ENCODE results near the gene DRD4. TPM values are rescaled to one million over a fixed set of nuclear protein-coding genes. Genes with fewer than 3 reads are reported as not detected.

DRD4 gene
- total RNA-seq, 1 donor from 2014 or later: 1.3 TPM

GRCh38 chr11:592501-592900, 44.6 kb upstream of the DRD4 start:
- ATAC-seq (no peak), DNase-seq (no peak)
- intact Hi-C loops (cut with DNase I): no loop called here
- H3K4me3 ChIP-seq: no peak overlapping the region
- no peak overlapping the region for H3K27ac ChIP-seq
- H3K9me3 ChIP-seq: no peaks in the 10 kb centered on the region
- H3K4me1 ChIP-seq: peaks cover 8% of the 10 kb centered on the region
- H3K36me3 ChIP-seq: peaks cover 98% of the 10 kb centered on the region
- H3K27me3 ChIP-seq (ENCODE audit: low read depth): no peaks in the 10 kb centered on the region
- TF ChIP-seq CTCF (IDR thresholded peaks at IDR 0.05): no peak

- H3K36me3 ChIP-seq: peaks cover 98% of the 10 kb centered on the region
Observed at GRCh38 chr11:592918-593317, 44.2 kb upstream of the DRD4 start.

GRCh38 chr11:593347-593746, 43.7 kb upstream of the DRD4 start:
- no peak for TF ChIP-seq CTCF (IDR thresholded peaks at IDR 0.05)
- H3K9me3 ChIP-seq: no peaks in the 10 kb centered on the region
- no peaks in the 10 kb centered on the region for H3K27me3 ChIP-seq (ENCODE audit: low read depth)
- peaks cover 98% of the 10 kb centered on the region for H3K36me3 ChIP-seq
- H3K27ac ChIP-seq: no peak overlapping the region
- no peak for DNase-seq
- H3K4me3 ChIP-seq: no peak overlapping the region
- no peaks in the 10 kb centered on the region for H3K4me1 ChIP-seq
- intact Hi-C loops (cut with DNase I): no loop called here
- ATAC-seq: no peak

More at GRCh38 chr11:592918-593317, 44.2 kb upstream of the DRD4 start:
- H3K27me3 ChIP-seq (ENCODE audit: low read depth): no peaks in the 10 kb centered on the region
- intact Hi-C loops (cut with DNase I): no loop called here
- ATAC-seq (no peak), DNase-seq (no peak)
- H3K4me3 ChIP-seq: no peak overlapping the region
- no peaks in the 10 kb centered on the region for H3K9me3 ChIP-seq
- H3K27ac ChIP-seq: no peak overlapping the region
- no peak for TF ChIP-seq CTCF (IDR thresholded peaks at IDR 0.05)
- H3K4me1 ChIP-seq: peaks cover 4% of the 10 kb centered on the region

GRCh38 chr11:595400-595799, 41.7 kb upstream of the DRD4 start:
- H3K4me3 ChIP-seq: no peak overlapping the region

GRCh38 chr11:596374-596773, 40.7 kb upstream of the DRD4 start:
- Histone ChIP-seq H3K27me3 (ENCODE audit: low read depth) (no peaks in the 10 kb centered on the region), H3K4me1 (no peaks in the 10 kb centered on the region), H3K27ac (no peak overlapping the region), H3K36me3 (peaks cover 98% of the 10 kb centered on the region), H3K9me3 (no peaks in the 10 kb centered on the region), H3K4me3 (no peak overlapping the region)
- intact Hi-C loops (cut with DNase I): no loop called here
- ATAC-seq: no peak
- no peak for DNase-seq
- no peak for TF ChIP-seq CTCF (IDR thresholded peaks at IDR 0.05)

More at GRCh38 chr11:595400-595799, 41.7 kb upstream of the DRD4 start:
- intact Hi-C loops (cut with DNase I): no loop called here
- H3K27me3 ChIP-seq (ENCODE audit: low read depth): no peaks in the 10 kb centered on the region
- no peaks in the 10 kb centered on the region for H3K4me1 ChIP-seq
- no peak for TF ChIP-seq CTCF (IDR thresholded peaks at IDR 0.05)
- no peaks in the 10 kb centered on the region for H3K9me3 ChIP-seq
- DNase-seq: no peak
- H3K36me3 ChIP-seq: peaks cover 98% of the 10 kb centered on the region
- no peak overlapping the region for H3K27ac ChIP-seq
- no peak for ATAC-seq
